CD4-positive, alpha-beta T cell treated with Interleukin-4 for 1 hour (primary cell): ENCODE data around the gene AURKAIP1.
A peak's percentile ranks its signal among the peaks of the same experiment; 100 is the strongest.

Source experiments
- DNase-seq, 2 donors: peaks; one replicate each; pipeline ENCODE4 v3.0.0-alpha.2; 2020 to 2022

The AURKAIP1 gene

GRCh38 chr1:1359664-1360468, 15.1 kb downstream of the AURKAIP1 start:
- DNase-seq = no peak

GRCh38 chr1:1359308-1359663, 15.7 kb downstream of the AURKAIP1 start:
- DNase-seq = no peak

GRCh38 chr1:1358433-1359271, 16.4 kb downstream of the AURKAIP1 start, which contains the start of gene MXRA8:
Gene MXRA8, minus strand, starts transcription at chr1:1358555. Its CDS starts 51 bp downstream, at chr1:1358504.
- no peak for DNase-seq

GRCh38 chr1:1357871-1358432, 17.1 kb downstream of the AURKAIP1 start:
- DNase-seq = no peak

GRCh38 chr1:1356796-1357401, 18.1 kb downstream of the AURKAIP1 start:
- no peak for DNase-seq

GRCh38 chr1:1356166-1356795, 18.7 kb downstream of the AURKAIP1 start:
- DNase-seq = no peak

- no peak for DNase-seq
These were observed 19.6 kb downstream of the AURKAIP1 start for GRCh38 chr1:1355416-1355815.

GRCh38 chr1:1354271-1355247, 20.4 kb downstream of the AURKAIP1 start:
- no peak for DNase-seq

GRCh38 chr1:1353389-1354151, 21.4 kb downstream of the AURKAIP1 start:
- DNase-seq = no peak

GRCh38 chr1:1352786-1353388, 22.1 kb downstream of the AURKAIP1 start:
- DNase-seq = no peak

- no peak for DNase-seq
These were observed 23.2 kb downstream of the AURKAIP1 start for GRCh38 chr1:1351511-1352427.

- DNase-seq = peak; percentile 73 to 74
These were observed 25.6 kb downstream of the AURKAIP1 start, which contains the start of gene DVL1 for GRCh38 chr1:1349256-1350012. Gene DVL1, minus strand, starts transcription at chr1:1349418. Its CDS starts 353 bp downstream, at chr1:1349065.

- DNase-seq = no peak
These were observed 26.4 kb downstream of the AURKAIP1 start for GRCh38 chr1:1348420-1349255.

- DNase-seq = no peak
These were observed 27.2 kb downstream of the AURKAIP1 start for GRCh38 chr1:1347663-1348419.

- DNase-seq = no peak
These were observed 27.9 kb downstream of the AURKAIP1 start for GRCh38 chr1:1347026-1347595.

GRCh38 chr1:1346501-1346890, 28.5 kb downstream of the AURKAIP1 start:
- DNase-seq = no peak
